KOPT-K1 (cell line): Measurements from ENCODE around the gene DHRS2.

Source experiments
- H3K27ac ChIP-seq: fragments of 200-600 bp; sonication (generic); 2 replicates; pipeline ENCODE4 v1.5.1; 2016; ENCODE audit warnings: antibody characterized with exemption, mild to moderate bottlenecking, low read depth, low read length; ENCODE audit not compliant: poor library complexity, severe bottlenecking
- H3K36me3 ChIP-seq: fragments of 200-600 bp; sonication (generic); 2 replicates; pipeline ENCODE4 v1.5.1; 2017; ENCODE audit warnings: antibody characterized with exemption, mild to moderate bottlenecking, low read length, moderate library complexity; ENCODE audit not compliant: insufficient read depth
- H3K9me3 ChIP-seq: fragments of 200-600 bp; sonication (generic); 2 replicates; pipeline ENCODE4 v1.5.1; 2017; ENCODE audit warnings: antibody characterized with exemption, low read length, mild to moderate bottlenecking; ENCODE audit not compliant: insufficient read depth, poor library complexity, severe bottlenecking

Gene DHRS2

GRCh38 chr14:23645812-23646647, 9.9 kb downstream of the DHRS2 start:
- no peaks in the 10 kb centered on the region for H3K36me3 ChIP-seq

GRCh38 chr14:23646648-23647549, 10.7 kb downstream of the DHRS2 start:
- H3K9me3 ChIP-seq, result no peaks in the 10 kb centered on the region
- no peak overlapping the region for H3K27ac ChIP-seq
- no peaks in the 10 kb centered on the region for H3K36me3 ChIP-seq

More at GRCh38 chr14:23645812-23646647, 9.9 kb downstream of the DHRS2 start:
- Histone ChIP-seq H3K27ac (no peak overlapping the region), H3K9me3 (no peaks in the 10 kb centered on the region)

- no peaks in the 10 kb centered on the region for H3K36me3 ChIP-seq
- no peaks in the 10 kb centered on the region for H3K9me3 ChIP-seq
- H3K27ac ChIP-seq, result no peak overlapping the region
Observed at GRCh38 chr14:23647619-23648018, 11.5 kb downstream of the DHRS2 start.

- Histone ChIP-seq H3K36me3 (no peaks in the 10 kb centered on the region), H3K9me3 (no peaks in the 10 kb centered on the region), H3K27ac (no peak overlapping the region)
Observed at GRCh38 chr14:23648764-23649460, 12.7 kb downstream of the DHRS2 start.

GRCh38 chr14:23650506-23650905, 14.3 kb downstream of the DHRS2 start:
- H3K9me3 ChIP-seq, result no peaks in the 10 kb centered on the region
- H3K36me3 ChIP-seq, result no peaks in the 10 kb centered on the region
- H3K27ac ChIP-seq, result no peak overlapping the region

- no peaks in the 10 kb centered on the region for H3K36me3 ChIP-seq
- no peaks in the 10 kb centered on the region for H3K9me3 ChIP-seq
- H3K27ac ChIP-seq, result no peak overlapping the region
Observed at GRCh38 chr14:23653051-23653450, 16.9 kb downstream of the DHRS2 start.

- H3K9me3 ChIP-seq, result no peaks in the 10 kb centered on the region
- H3K36me3 ChIP-seq, result no peaks in the 10 kb centered on the region
- H3K27ac ChIP-seq, result no peak overlapping the region
Observed at GRCh38 chr14:23654231-23654630, 18.1 kb downstream of the DHRS2 start.

- Histone ChIP-seq H3K36me3 (no peaks in the 10 kb centered on the region), H3K9me3 (no peaks in the 10 kb centered on the region), H3K27ac (no peak overlapping the region)
Observed at GRCh38 chr14:23657959-23658470, 21.9 kb downstream of the DHRS2 start.

GRCh38 chr14:23660290-23661226, 24.4 kb downstream of the DHRS2 start:
- H3K36me3 ChIP-seq, result no peaks in the 10 kb centered on the region

GRCh38 chr14:23661542-23661941, 25.4 kb downstream of the DHRS2 start:
- Histone ChIP-seq H3K9me3 (no peaks in the 10 kb centered on the region), H3K27ac (no peak overlapping the region), H3K36me3 (no peaks in the 10 kb centered on the region)

More at GRCh38 chr14:23660290-23661226, 24.4 kb downstream of the DHRS2 start:
- H3K9me3 ChIP-seq, result no peaks in the 10 kb centered on the region
- no peak overlapping the region for H3K27ac ChIP-seq

GRCh38 chr14:23663127-23663526, 27.0 kb downstream of the DHRS2 start:
- Histone ChIP-seq H3K27ac (no peak overlapping the region), H3K9me3 (no peaks in the 10 kb centered on the region), H3K36me3 (no peaks in the 10 kb centered on the region)

GRCh38 chr14:23663711-23664110, 27.5 kb downstream of the DHRS2 start:
- Histone ChIP-seq H3K27ac (no peak overlapping the region), H3K9me3 (no peaks in the 10 kb centered on the region), H3K36me3 (no peaks in the 10 kb centered on the region)

GRCh38 chr14:23664207-23664885, 28.2 kb downstream of the DHRS2 start:
- Histone ChIP-seq H3K9me3 (no peaks in the 10 kb centered on the region), H3K27ac (no peak overlapping the region)

More at GRCh38 chr14:23664207-23664885, 28.2 kb downstream of the DHRS2 start:
- no peaks in the 10 kb centered on the region for H3K36me3 ChIP-seq
